Heart right ventricle (tissue), 16 donors: Measurements from ENCODE around the gene SLC25A28. TPM values are rescaled to one million over a fixed set of nuclear protein-coding genes. Genes with fewer than 3 reads are reported as not detected.

Experiments used
- ATAC-seq, 8 donors: fragments of 200-7000 bp; cut with Tn5 transposase; one replicate each; pipeline ENCODE4 v1.9.1; 2020; ENCODE audit warnings: mild to moderate bottlenecking in 8 of 8, moderate library complexity in 8 of 8, moderate number of reproducible peaks in 1 of 8
- DNase-seq, 2 donors: peaks; one replicate each; pipeline ENCODE4 v3.0.0-alpha.2; 2020
- H3K27ac ChIP-seq, 10 donors: fragments of 200-600 bp; sonication (generic) in 2 of 10; one replicate each; pipeline versions ENCODE4 v1.5.0 to v1.8.0; 2020 to 2022; ENCODE audit warnings: mild to moderate bottlenecking in 3 of 10
- H3K27me3 ChIP-seq, 7 donors: fragments of 200-600 bp; one replicate each; pipeline ENCODE4 v1.8.0; 2021 to 2022; ENCODE audit warnings: mild to moderate bottlenecking in 2 of 7
- H3K36me3 ChIP-seq, 9 donors: fragments of 200-600 bp; sonication (generic) in 1 of 9; one replicate each; pipeline versions ENCODE4 v1.5.0 to v1.8.0; 2020 to 2022; ENCODE audit warnings: mild to moderate bottlenecking in 2 of 9
- H3K4me1 ChIP-seq, 9 donors: fragments of 200-600 bp; sonication (generic) in 1 of 9; one replicate each; pipeline versions ENCODE4 v1.5.0 to v1.8.0; 2020 to 2022; ENCODE audit warnings: mild to moderate bottlenecking in 4 of 9
- H3K4me3 ChIP-seq, 10 donors: fragments of 200-600 bp; sonication (generic) in 2 of 10; one replicate each; pipeline versions ENCODE4 v1.5.0 to v1.8.0; 2020 to 2022; ENCODE audit warnings: mild to moderate bottlenecking in 7 of 10, moderate library complexity in 2 of 10
- H3K9me3 ChIP-seq, 11 donors: fragments of 200-600 bp in 10 of 11; sonication (generic) in 2 of 11; one replicate each; pipeline versions ENCODE4 v1.5.0 to v1.8.0; 2013 to 2022; ENCODE audit warnings: mild to moderate bottlenecking in 2 of 11, control low read depth in 1 of 11, moderate library complexity in 1 of 11
- WGBS, 2 donors: extraction: QIAGEN DNeasy Blood & Tissue Kit; methylation state at CpG; one replicate each; pipeline ENCODE4 v1.1.7; 2013; ENCODE audit warnings: inconsistent platforms in 1 of 2; 5-methylcytosine and 5-hydroxymethylcytosine counted together
- intact Hi-C, 10 donors: fragments of 100-400 bp; cut with DNase I; formaldehyde crosslinking; loops; one replicate each; pipeline versions ENCODE4 v1.11.1 to v1.14.2; 2022
- polyA plus RNA-seq, 2 donors: library from polyadenylated mRNA; stranded (reverse); fragments of 200-250 nt; gene quantifications; one replicate each; pipeline ENCODE4 v1.2.3, GENCODE V29; 2013
- total RNA-seq, 10 donors: library from RNA; stranded (reverse); fragmentation: NEBNext Ultra II Directional in 3 of 10; extraction: Animal tissue kit (Norgen Biotek cat#: 25700) in 3 of 10; gene quantifications; one replicate each; pipeline versions ENCODE4 v1.2.1 to v1.2.4, GENCODE V29; 2021 to 2023
- TF ChIP-seq, protein P1 (sequence below), 9 donors: fragments of 200-600 bp; sonication (generic) in 2 of 9; IDR thresholded peaks; one replicate each; pipeline versions ENCODE4 v1.5.0 to v1.8.0; 2021 to 2022; ENCODE audit warnings: antibody characterized with exemption in 9 of 9, mild to moderate bottlenecking in 5 of 9, moderate library complexity in 1 of 9
- donor health status: Arrhythmogenic right ventricular cardiomyopathy.
- donor health status: ischemic (EF 13 %, LVEDD 7.1; RV severe dilation, severe dysfunction).
- donor health status: healthy with polysubstance abuse.
- donor health status: DM: no; HTN: yes; CAD: no.
- donor health status: DM: no; HTN: no; CAD: no.
- donor health status: ischemic (EF 25% LVEDD 6.9; RV normal size, moderate dysfunction).
- donor health status: ischemic (EF 25% LVEDD 5.7; RV mildly dilated, moderate dysfunction).
- donor health status: healthy.
- donor health status: DM: yes; HTN: yes; CAD: no.
- donor health status: Ischemic cardiomyopathy.
- donor health status: ischemic (EF 35%, LVEDD 5.7; RV mildly dilated, moderate dysfunction).
- donor health status: nonischemic (EF 11% LVEDD 7.7; RV severe dilation, severe dysfunction).
- donor health status: DM: yes; HTN: yes; CAD: no.
- donor health status: PGD.
- donor health status: ischemic (EF 29% LVEDD 5.4; RV normal size, mild dysfunction).
- donor health status: nonischemic (EF 23%, LVEDD 6.1; RV moderate dilation, normal function).

Gene SLC25A28
- total and polyA plus RNA-seq, 12 donors: 21.2 to 116 (median 32.1) TPM

DNA sequence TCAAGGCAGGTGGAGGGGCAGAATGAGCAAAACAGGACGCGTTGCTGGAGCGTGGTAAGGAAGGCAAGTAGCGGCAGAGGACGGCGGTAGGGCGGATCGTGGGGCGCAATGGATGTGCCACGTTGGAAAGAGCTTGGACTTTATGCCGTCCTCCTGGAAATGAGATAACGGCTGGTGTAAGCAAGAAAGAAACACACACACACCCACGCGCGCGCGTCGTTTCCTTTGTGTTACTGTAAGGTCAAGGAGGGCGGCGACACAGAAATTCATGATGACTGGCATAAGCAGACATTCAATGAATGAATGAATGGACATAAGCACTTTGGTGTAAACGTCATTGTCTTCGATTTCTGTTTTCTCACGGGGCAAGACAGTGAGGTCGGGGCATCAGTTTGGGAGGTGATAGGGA, 38.4 kb upstream of the SLC25A28 start:
- Histone ChIP-seq H3K4me3 (peak overlapping the region; percentile 63 to 98 (median 74)), H3K27ac (peak overlapping the region in 3 of 10 donors; percentile 25 to 80 (median 39)), H3K4me1 (peaks cover 5 to 53% (median 23%) of the 10 kb centered on the region in 9 donors), H3K27me3 (no peaks in the 10 kb centered on the region), H3K9me3 (no peaks in the 10 kb centered on the region), H3K36me3 (peaks cover 0 to 15% (median 0%) of the 10 kb centered on the region in 9 donors)
- WGBS, 2 donors: 3 to 4% methylated on average over 24 of the region's 24 CpGs
- TF ChIP-seq, protein P1, sequence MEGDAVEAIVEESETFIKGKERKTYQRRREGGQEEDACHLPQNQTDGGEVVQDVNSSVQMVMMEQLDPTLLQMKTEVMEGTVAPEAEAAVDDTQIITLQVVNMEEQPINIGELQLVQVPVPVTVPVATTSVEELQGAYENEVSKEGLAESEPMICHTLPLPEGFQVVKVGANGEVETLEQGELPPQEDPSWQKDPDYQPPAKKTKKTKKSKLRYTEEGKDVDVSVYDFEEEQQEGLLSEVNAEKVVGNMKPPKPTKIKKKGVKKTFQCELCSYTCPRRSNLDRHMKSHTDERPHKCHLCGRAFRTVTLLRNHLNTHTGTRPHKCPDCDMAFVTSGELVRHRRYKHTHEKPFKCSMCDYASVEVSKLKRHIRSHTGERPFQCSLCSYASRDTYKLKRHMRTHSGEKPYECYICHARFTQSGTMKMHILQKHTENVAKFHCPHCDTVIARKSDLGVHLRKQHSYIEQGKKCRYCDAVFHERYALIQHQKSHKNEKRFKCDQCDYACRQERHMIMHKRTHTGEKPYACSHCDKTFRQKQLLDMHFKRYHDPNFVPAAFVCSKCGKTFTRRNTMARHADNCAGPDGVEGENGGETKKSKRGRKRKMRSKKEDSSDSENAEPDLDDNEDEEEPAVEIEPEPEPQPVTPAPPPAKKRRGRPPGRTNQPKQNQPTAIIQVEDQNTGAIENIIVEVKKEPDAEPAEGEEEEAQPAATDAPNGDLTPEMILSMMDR (IDR thresholded peaks at IDR 0.05): no peak
- ATAC-seq (peak in 4 of 8 donors; percentile 7 to 45 (median 23)), DNase-seq (peak; percentile 25 to 55)
- intact Hi-C loops: loop anchor here in 5 of 10 donors (1.0 to 5.0 kb wide), 3 partner anchors 36 to 38 kb away; partner anchors contain the start of gene SLC25A28 (in 4 of the 5)

DNA sequence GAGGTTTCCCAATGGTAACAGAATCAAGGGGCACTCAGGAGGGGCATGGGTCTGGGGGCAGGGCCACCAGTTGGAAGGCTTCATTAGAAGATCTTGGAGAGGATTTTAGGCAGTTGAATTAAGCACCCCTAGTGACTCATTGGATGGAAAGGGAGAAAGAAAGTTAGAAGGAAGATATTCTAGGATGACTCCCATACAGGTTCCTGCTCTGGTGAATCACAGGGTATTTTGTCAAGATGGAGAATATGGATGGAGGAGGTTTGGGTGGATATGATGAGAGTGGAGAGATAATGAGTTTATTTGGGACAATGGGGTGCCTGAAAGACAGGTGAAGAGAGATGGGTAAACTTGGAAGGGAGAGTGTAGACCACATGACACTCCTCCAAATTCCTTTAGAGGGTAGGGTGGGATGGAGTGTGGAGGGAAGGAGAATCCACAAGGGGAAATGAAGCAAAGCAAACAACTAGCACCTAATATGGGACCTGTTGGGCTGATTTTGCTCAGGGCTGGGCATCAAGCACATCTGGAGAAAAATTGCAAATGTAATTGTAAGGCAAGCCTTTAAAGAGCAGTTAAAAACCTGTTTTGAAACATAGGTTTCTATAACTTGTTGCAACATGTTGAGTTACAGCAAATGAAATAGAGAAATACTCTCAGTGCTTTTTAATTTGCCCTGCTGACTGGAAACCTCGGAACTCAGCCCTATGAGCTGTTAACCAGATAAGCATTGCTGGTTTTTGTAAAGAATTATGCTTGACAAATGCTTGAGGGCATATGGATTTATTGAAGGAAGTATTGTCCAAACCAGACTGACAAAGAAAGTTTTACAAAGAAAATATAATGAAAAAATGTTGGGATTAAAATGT, 36.2 kb upstream of the SLC25A28 start:
- intact Hi-C loops: loop anchor here in 1 of 10 donors (5.0 kb wide), 1 partner anchor 34 kb away; the partner anchor contains the start of gene SLC25A28
- Histone ChIP-seq H3K27ac (no peak overlapping the region), H3K4me3 (no peak overlapping the region), H3K27me3 (no peaks in the 10 kb centered on the region), H3K4me1 (peaks cover 5 to 50% (median 21%) of the 10 kb centered on the region in 9 donors), H3K36me3 (peaks cover 0 to 2% (median 0%) of the 10 kb centered on the region in 9 donors), H3K9me3 (no peaks in the 10 kb centered on the region)
- WGBS, 2 donors: 0 to 52% methylated on average over 1 of the region's 1 CpG
- no peak for DNase-seq
- TF ChIP-seq, protein P1 (IDR thresholded peaks at IDR 0.05): no peak
- no peak for ATAC-seq

DNA sequence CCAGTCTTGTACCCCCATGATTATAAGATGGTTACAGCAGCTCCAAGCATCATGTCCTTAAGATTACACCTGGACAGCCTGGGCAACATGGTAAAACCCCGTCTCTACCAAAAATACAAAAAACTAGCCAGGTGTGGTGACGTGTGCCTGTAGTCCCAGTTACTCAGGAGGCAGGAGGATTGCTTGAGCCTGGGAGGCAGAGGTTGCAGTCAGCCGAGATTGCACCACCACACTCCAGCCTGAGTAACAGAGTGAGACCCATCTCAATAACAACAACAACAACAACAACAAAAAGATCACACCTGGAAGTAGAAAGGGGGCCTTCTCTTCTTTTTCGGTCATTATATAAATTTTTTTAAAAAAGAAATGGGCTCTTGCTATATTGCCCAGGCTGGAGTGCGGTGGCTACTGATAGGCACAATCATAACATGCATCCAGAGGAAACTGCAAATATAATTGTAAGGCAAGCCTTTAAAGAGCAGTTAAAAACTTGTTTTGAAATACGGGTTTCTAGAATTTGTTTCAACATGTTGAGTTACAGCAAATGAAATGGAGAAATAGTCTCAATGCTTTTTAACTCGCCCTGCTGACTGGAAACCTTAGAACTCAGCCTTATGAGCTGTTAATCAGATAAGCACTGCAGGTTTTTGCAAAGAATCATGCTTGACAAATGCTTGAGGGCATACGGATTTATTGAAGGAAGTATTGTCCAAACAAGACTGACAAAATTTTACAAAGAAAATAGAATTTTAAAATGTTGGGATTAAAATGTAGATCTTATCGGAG, 34.3 kb upstream of the SLC25A28 start:
- 90 to 91% methylated on average over 9 of the region's 9 CpGs for WGBS, 2 donors
- DNase-seq (no peak), ATAC-seq (no peak)
- Histone ChIP-seq H3K4me3 (no peak overlapping the region), H3K9me3 (no peaks in the 10 kb centered on the region), H3K27me3 (no peaks in the 10 kb centered on the region), H3K27ac (no peak overlapping the region), H3K36me3 (no peaks in the 10 kb centered on the region), H3K4me1 (peaks cover 0 to 31% (median 7%) of the 10 kb centered on the region in 9 donors)
- TF ChIP-seq, protein P1 (IDR thresholded peaks at IDR 0.05): no peak
- intact Hi-C loops: loop anchor here in 1 of 10 donors (5.0 kb wide), 1 partner anchor 32 kb away; the partner anchor contains the start of gene SLC25A28

DNA sequence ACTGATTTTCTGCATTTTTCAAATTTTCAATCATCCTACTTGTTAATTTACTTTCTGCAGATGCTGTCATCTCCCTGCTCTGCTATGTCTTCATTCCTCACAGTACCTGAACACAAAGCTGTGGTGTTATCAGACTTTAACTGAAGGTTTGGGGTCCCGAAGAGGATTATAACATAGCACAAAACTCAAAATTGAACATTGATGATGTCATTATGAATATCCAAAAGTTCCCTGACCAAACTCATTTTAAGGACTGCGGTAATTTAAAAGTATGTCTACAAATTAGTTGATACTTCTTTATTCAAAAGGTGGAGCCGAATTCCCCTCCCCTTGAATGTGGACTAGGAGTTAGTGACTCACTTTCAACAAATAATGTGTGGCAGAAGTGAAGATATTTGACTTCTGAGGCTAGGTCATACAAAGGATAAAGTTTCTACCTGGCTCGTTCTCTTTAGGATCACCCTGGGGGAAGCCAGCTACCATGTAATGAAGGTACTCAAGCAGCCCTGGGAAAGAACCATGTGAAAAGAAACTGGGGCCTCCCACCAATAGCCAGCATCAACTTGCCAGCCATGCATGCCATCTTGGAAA, 32.7 kb upstream of the SLC25A28 start:
- peaks cover 0 to 3% (median 0%) of the 10 kb centered on the region in 11 donors for H3K9me3 ChIP-seq
- DNase-seq: no peak
- 93% methylated on average over 4 of the region's 4 CpGs for WGBS, 2 donors
- no peak for ATAC-seq
- intact Hi-C loops: no loop called here
- no peak overlapping the region for H3K4me3 ChIP-seq
- H3K27ac ChIP-seq: no peak overlapping the region
- TF ChIP-seq, protein P1 (IDR thresholded peaks at IDR 0.05): no peak
- no peaks in the 10 kb centered on the region for H3K27me3 ChIP-seq
- no peaks in the 10 kb centered on the region for H3K36me3 ChIP-seq
- peaks cover 0 to 20% (median 0%) of the 10 kb centered on the region in 9 donors for H3K4me1 ChIP-seq
